Spleen (tissue), 7 donors: ENCODE data around the gene PTBP1.

Experiments
- POLR2AphosphoS5 ChIP-seq, 3 donors: sonication (generic); formaldehyde crosslinking; IDR thresholded peaks; one replicate each; pipeline ENCODE4 v1.5.1; 2017; ENCODE audit warnings: antibody characterized with exemption in 3 of 3
- TF ChIP-seq, protein P1 (sequence below), 11 experiments: fragments of 200-600 bp in 7 of 11; fragments of 450-650 bp in 4 of 11; sonication (generic) in 4 of 11; IDR thresholded peaks in 8 of 11; conservative IDR thresholded peaks in 3 of 11; 1 replicate in 7 of 11; 2 replicates in 4 of 11; pipeline versions ENCODE4 v1.4.0 to v1.8.0; 2016 to 2021; ENCODE audit warnings: antibody characterized with exemption in 11 of 11, inconsistent platforms in 4 of 11, mild to moderate bottlenecking in 1 of 11
- donor health status: DM: no; HTN: no; CAD: no; lungs with moderate emphysema.
- donor health status: DM: no; HTN: no; CAD: no.
- donor health status: DM: no; HTN: no; CAD: no.

DNA sequence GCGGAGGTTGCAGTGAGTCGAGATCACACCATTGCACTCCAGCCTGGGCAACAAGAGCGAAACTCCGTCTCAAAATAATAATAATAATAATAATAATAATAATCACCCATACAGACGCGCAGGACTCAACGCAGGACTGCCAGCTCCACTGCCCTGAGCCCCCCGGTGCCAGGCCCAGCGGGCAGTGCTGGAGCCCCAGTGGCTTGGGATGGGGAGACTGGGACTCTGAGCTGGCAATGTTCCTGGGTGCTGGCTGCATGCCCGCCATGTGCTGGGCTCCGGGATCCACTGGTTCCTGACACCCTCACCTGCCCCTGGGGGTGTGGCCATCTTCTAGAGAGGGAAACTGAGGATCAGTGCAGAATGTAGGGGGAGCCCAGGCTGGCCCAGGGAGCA is 30.1 kb downstream of the PTBP1 start:
- no peak for TF ChIP-seq POLR2AphosphoS5 (IDR thresholded peaks at IDR 0.05)
- TF ChIP-seq, protein P1, sequence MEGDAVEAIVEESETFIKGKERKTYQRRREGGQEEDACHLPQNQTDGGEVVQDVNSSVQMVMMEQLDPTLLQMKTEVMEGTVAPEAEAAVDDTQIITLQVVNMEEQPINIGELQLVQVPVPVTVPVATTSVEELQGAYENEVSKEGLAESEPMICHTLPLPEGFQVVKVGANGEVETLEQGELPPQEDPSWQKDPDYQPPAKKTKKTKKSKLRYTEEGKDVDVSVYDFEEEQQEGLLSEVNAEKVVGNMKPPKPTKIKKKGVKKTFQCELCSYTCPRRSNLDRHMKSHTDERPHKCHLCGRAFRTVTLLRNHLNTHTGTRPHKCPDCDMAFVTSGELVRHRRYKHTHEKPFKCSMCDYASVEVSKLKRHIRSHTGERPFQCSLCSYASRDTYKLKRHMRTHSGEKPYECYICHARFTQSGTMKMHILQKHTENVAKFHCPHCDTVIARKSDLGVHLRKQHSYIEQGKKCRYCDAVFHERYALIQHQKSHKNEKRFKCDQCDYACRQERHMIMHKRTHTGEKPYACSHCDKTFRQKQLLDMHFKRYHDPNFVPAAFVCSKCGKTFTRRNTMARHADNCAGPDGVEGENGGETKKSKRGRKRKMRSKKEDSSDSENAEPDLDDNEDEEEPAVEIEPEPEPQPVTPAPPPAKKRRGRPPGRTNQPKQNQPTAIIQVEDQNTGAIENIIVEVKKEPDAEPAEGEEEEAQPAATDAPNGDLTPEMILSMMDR (IDR thresholded peaks at IDR 0.05 in 8 of 11, conservative IDR thresholded peaks at IDR 0.05 in 3 of 11), result no peak
